Measurements from ENCODE around the gene MCM3AP. TPM values are rescaled to one million over a fixed set of nuclear protein-coding genes. Genes with fewer than 3 reads are reported as not detected.
A peak's percentile ranks its signal among the peaks of the same experiment; 100 is the strongest.

Gene MCM3AP
- total and polyA plus RNA-seq, 2 experiments from 2014 or later: 39.6 to 106 TPM

DNA sequence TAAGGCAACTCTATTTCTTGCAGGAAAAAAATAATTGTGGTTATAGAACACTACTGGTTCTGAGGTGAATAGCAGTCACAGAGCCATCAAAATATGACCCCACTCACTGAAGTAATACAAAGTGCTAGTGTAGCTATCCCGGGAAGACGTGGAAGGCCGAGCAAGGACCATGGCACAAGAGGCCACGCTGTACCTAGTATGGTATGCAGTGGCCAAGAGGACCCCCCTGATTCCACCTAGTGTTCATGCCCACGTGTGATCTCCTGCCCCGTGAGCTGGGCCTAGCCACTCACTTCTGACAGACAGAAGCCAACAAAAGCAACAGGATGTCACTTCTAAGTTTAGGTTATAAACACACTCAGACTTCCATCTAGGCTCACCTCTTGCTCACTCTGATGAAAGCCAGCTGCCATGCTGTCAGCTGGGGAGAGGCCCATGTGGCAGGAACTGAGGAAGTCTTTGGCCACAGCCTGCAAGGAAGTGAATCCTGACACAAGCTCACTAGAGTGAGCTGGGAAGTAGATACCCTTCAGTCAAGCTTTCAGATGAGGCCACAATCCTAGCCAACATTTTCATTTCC, 35.2 kb downstream of the MCM3AP start:
- DNase-seq (ENCODE audit: low read depth in 1 of 2, low spot score in 1 of 2): no peak
- Histone ChIP-seq H3K36me3 (peaks cover 61% of the 10 kb centered on the region), H3K27ac (peak overlapping the region; percentile 68), H3K4me3 (no peak overlapping the region), H3K27me3 (no peaks in the 10 kb centered on the region), H3K4me1 (ENCODE audit: low read depth) (no peaks in the 10 kb centered on the region), H3K9me3 (ENCODE audit: low read depth) (no peaks in the 10 kb centered on the region)
- TF ChIP-seq, protein P1, sequence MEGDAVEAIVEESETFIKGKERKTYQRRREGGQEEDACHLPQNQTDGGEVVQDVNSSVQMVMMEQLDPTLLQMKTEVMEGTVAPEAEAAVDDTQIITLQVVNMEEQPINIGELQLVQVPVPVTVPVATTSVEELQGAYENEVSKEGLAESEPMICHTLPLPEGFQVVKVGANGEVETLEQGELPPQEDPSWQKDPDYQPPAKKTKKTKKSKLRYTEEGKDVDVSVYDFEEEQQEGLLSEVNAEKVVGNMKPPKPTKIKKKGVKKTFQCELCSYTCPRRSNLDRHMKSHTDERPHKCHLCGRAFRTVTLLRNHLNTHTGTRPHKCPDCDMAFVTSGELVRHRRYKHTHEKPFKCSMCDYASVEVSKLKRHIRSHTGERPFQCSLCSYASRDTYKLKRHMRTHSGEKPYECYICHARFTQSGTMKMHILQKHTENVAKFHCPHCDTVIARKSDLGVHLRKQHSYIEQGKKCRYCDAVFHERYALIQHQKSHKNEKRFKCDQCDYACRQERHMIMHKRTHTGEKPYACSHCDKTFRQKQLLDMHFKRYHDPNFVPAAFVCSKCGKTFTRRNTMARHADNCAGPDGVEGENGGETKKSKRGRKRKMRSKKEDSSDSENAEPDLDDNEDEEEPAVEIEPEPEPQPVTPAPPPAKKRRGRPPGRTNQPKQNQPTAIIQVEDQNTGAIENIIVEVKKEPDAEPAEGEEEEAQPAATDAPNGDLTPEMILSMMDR (IDR thresholded peaks at IDR 0.05; ENCODE audit: low read depth, low read length): no peak

- Histone ChIP-seq H3K27me3 (no peaks in the 10 kb centered on the region), H3K9me3 (ENCODE audit: low read depth) (no peaks in the 10 kb centered on the region), H3K36me3 (peaks cover 62% of the 10 kb centered on the region), H3K4me3 (no peak overlapping the region), H3K27ac (no peak overlapping the region), H3K4me1 (ENCODE audit: low read depth) (no peaks in the 10 kb centered on the region)
- DNase-seq (ENCODE audit: low read depth in 1 of 2, low spot score in 1 of 2): no peak
- TF ChIP-seq, protein P1 (IDR thresholded peaks at IDR 0.05; ENCODE audit: low read depth, low read length): no peak
Observed at GRCh38 chr21:46248827-46249226, 36.6 kb downstream of the MCM3AP start.

- Histone ChIP-seq H3K4me3 (no peak overlapping the region), H3K27ac (no peak overlapping the region), H3K4me1 (ENCODE audit: low read depth) (no peaks in the 10 kb centered on the region), H3K27me3 (no peaks in the 10 kb centered on the region), H3K36me3 (peaks cover 67% of the 10 kb centered on the region), H3K9me3 (ENCODE audit: low read depth) (no peaks in the 10 kb centered on the region)
- no peak for DNase-seq (ENCODE audit: low read depth in 1 of 2, low spot score in 1 of 2)
- TF ChIP-seq, protein P1 (IDR thresholded peaks at IDR 0.05; ENCODE audit: low read depth, low read length): no peak
Observed at GRCh38 chr21:46248422-46248782, 37.0 kb downstream of the MCM3AP start.

DNA sequence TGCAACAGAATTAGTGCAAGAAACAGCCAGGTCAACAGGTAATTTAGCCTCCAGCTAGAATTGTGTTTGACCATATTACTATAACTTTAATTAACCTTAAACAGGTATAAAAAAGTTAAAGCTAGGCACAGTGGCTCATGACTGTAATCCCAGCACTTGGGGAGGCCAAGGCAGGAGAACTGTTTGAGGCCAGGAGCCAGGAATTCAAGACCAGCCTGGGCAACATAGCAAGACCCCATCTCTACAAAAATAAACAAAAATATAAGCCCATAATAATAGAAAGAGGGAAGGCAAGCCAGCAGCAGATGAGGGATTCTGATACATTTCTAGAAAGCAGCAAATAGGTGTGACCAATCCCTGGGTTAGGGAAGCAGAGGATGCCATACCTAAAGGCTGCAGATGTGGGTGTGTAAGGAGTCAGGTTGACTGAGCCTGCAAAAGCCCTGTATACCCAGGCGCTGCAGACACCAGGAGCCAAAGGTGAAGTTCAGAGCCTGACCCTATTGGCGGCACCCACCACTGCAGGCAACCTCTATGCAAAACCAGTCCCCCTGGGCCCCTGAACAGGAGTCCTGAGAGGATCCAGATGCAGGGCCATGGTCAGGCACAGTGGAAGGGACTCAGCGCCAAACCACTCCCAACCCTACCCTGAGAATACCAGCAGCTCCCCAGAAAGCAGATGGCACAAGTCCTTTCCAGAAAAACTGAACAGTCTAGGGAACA, 37.6 kb downstream of the MCM3AP start:
- Histone ChIP-seq H3K9me3 (ENCODE audit: low read depth) (no peaks in the 10 kb centered on the region), H3K27ac (no peak overlapping the region), H3K27me3 (no peaks in the 10 kb centered on the region), H3K4me1 (ENCODE audit: low read depth) (no peaks in the 10 kb centered on the region), H3K36me3 (peaks cover 67% of the 10 kb centered on the region), H3K4me3 (no peak overlapping the region)
- DNase-seq (ENCODE audit: low read depth in 1 of 2, low spot score in 1 of 2): no peak
- TF ChIP-seq, protein P1 (IDR thresholded peaks at IDR 0.05; ENCODE audit: low read depth, low read length): no peak

GRCh38 chr21:46246345-46246744, 39.1 kb downstream of the MCM3AP start:
- Histone ChIP-seq H3K4me3 (no peak overlapping the region), H3K27ac (no peak overlapping the region), H3K9me3 (ENCODE audit: low read depth) (no peaks in the 10 kb centered on the region), H3K36me3 (peaks cover 71% of the 10 kb centered on the region), H3K4me1 (ENCODE audit: low read depth) (no peaks in the 10 kb centered on the region), H3K27me3 (no peaks in the 10 kb centered on the region)
- DNase-seq (ENCODE audit: low read depth in 1 of 2, low spot score in 1 of 2): no peak
- TF ChIP-seq, protein P1 (IDR thresholded peaks at IDR 0.05; ENCODE audit: low read depth, low read length): no peak
